DMS53 treated with DMSO at 0.1 percent for 48 hours (cell line): Measurements from ENCODE around the gene PDCD1LG2.

Source experiments
- DNase-seq: peaks from one replicate; lab custom pipeline; 2025; ENCODE audit not compliant: unreplicated experiment; lab: John Stamatoyannopoulos, UW

PDCD1LG2 gene

GRCh38 chr9:5529683-5530221 is 19.4 kb downstream of the PDCD1LG2 start:
- DNase-seq, result no peak

GRCh38 chr9:5531101-5531882 is 21.0 kb downstream of the PDCD1LG2 start:
- DNase-seq, result no peak

GRCh38 chr9:5532306-5532705 is 22.0 kb downstream of the PDCD1LG2 start:
- no peak for DNase-seq

- no peak for DNase-seq
These were observed 22.5 kb downstream of the PDCD1LG2 start for GRCh38 chr9:5532790-5533189.

GRCh38 chr9:5536684-5537083 is 26.4 kb downstream of the PDCD1LG2 start:
- DNase-seq, result no peak

GRCh38 chr9:5543875-5544702 is 33.8 kb downstream of the PDCD1LG2 start:
- no peak for DNase-seq

GRCh38 chr9:5549658-5550650 is 39.6 kb downstream of the PDCD1LG2 start:
- DNase-seq, result no peak

- DNase-seq, result no peak
These were observed 41.2 kb downstream of the PDCD1LG2 start for GRCh38 chr9:5551368-5552150.

GRCh38 chr9:5552301-5552700 is 42.0 kb downstream of the PDCD1LG2 start:
- no peak for DNase-seq

- no peak for DNase-seq
These were observed 42.9 kb downstream of the PDCD1LG2 start for GRCh38 chr9:5553211-5553610.

- DNase-seq, result no peak
These were observed 43.9 kb downstream of the PDCD1LG2 start for GRCh38 chr9:5554254-5554653.

GRCh38 chr9:5556101-5556705 is 45.9 kb downstream of the PDCD1LG2 start:
- no peak for DNase-seq

GRCh38 chr9:5557606-5558587 is 47.6 kb downstream of the PDCD1LG2 start:
- DNase-seq, result no peak

- no peak for DNase-seq
These were observed 49.3 kb downstream of the PDCD1LG2 start for GRCh38 chr9:5559659-5560058.

GRCh38 chr9:5560443-5561100 is 50.2 kb downstream of the PDCD1LG2 start:
- no peak for DNase-seq

- no peak for DNase-seq
These were observed 51.6 kb downstream of the PDCD1LG2 start for GRCh38 chr9:5561828-5562488.

- DNase-seq, result no peak
These were observed 52.6 kb downstream of the PDCD1LG2 start for GRCh38 chr9:5562806-5563416.
